CD4-positive, alpha-beta T cell treated with Interleukin-1 beta for 1 hour (primary cell): ENCODE results near the gene TSPAN33.
"Not testable (repeated sequence)": the region's sequence is repeated elsewhere in the genome, so short reads cannot be mapped to it uniquely, and the experiment has no call there.

Source experiments
- DNase-seq, 2 donors: peaks; one replicate each; pipeline ENCODE4 v3.0.0-alpha.2; 2020 to 2022

Gene TSPAN33

GRCh38 chr7:129170441-129171021 lies 26.0 kb downstream of the TSPAN33 start:
- DNase-seq: no peak

GRCh38 chr7:129173861-129174260 lies 29.4 kb downstream of the TSPAN33 start:
- DNase-seq: not testable (repeated sequence)

DNA sequence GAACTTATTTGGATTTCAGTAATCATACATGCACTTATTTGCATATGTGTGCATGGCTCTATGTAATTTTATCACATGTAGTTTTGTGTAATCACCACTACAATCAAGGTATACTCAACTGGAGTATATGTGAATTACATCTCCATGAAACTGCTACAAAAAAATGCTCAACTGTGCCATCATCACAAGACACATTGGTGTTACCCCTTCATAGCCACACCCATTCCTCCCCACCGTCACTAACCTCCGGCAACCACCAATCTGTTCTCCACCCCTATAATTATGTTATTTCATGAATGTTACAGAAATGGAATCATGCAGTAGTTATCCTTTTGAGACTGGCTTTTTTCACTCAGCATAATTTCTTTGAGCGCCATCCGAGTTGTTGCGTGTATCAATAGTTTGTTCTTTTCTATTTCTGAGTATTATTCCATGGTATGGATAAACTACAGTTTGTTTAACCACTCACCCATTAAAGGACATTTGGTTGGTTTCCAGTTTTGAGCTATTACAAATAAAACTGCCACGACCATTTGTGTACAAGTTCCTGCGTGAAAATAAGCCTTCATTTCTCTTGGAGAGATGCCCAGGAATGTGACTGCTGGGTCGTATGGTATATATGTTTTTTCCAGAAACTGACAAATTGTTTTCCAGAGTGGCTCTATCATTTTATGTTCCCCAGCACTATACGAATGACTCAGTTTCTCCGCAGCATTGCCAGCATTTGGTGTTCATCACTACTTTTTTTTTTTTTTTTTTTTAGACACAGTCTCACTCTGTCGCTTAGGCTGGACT lies 32.6 kb downstream of the TSPAN33 start:
- no peak for DNase-seq

GRCh38 chr7:129184981-129185670 lies 40.6 kb downstream of the TSPAN33 start:
- DNase-seq: no peak

DNA sequence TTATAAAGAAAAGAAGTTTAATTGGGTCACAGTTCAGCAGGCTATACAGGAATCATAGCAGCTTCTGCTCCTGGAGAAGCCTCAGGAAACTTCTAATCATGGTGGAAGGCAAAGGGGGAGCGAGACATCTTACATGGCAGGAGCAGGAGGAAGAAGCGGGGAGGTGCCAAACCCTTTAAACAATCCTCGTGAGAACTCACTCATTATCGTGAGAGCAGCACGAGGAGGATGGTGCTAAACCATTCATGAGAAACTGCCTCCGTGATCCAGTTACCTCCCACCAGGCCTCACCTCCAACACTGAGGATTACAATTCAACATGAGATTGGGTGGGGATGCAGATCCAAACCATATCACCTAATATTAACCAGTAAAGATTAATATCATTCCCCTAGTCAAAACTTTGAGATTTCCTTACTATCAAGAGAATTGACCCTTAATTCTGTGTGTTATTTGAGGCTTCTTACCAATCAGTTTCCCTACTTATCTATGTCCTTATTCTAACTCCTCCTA lies 42.3 kb downstream of the TSPAN33 start:
- DNase-seq: no peak

DNA sequence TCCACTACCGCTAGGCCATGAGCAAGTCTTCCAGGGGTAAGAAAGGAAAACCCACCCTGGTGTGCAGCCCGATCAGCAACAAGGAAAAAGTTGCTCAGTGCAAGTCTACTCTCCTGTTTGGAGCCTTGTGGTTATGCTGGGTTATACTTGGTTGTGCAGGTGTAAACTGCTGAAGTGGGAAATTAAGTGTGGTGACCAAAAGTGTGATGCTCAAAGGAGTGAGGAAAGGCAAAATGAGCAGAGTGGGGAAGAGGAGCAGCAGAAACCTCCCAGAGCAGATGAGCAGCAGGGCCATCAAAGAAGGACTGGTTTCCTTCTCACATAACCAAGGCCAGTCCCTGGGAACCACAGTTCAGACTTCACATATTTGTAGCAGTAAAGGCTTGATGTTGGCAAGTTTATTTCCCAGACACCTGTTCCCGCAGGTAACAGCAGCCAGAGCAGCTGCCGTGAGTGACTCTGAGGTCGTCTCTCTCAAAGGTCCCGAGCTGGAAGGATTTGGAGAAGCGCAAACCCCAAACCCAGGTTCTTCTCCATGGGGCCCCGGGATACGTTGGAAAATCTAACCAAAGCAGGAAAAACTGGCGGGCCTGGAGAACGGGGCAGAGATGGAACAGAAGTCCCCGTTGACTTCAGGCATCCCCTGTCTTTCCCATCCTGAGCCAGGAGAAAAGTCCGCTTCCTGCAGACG lies 43.3 kb downstream of the TSPAN33 start:
- no peak for DNase-seq

GRCh38 chr7:129188372-129188891 lies 43.9 kb downstream of the TSPAN33 start, which contains the start of gene SMO:
Gene SMO, plus strand, starts transcription at chr7:129188633. Its CDS starts 519 bp downstream, at chr7:129189152.
- DNase-seq: no peak

DNA sequence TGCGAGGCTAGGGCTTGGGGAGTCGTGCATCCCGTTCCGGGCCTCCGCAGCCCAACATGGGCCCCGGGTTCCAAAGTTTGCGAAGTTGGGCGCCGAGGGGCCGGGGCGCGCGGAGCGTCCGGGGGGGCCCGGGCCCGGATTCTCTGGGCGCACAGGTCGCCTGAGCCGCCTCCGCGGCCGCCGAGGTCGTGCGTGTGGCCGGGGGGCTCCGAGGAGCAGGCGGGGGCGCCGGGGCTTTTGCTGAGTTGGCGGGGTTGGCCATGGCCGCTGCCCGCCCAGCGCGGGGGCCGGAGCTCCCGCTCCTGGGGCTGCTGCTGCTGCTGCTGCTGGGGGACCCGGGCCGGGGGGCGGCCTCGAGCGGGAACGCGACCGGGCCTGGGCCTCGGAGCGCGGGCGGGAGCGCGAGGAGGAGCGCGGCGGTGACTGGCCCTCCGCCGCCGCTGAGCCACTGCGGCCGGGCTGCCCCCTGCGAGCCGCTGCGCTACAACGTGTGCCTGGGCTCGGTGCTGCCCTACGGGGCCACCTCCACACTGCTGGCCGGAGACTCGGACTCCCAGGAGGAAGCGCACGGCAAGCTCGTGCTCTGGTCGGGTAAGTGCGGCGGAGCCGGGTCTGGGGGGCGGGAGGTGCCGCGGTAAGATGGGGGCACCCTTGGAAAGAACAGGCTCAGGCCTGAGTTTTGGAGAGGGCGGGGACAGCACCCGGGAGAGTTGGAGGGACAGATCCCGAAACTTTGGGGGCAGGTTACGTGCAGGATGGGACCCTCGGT lies 44.6 kb downstream of the TSPAN33 start:
- DNase-seq: no peak

DNA sequence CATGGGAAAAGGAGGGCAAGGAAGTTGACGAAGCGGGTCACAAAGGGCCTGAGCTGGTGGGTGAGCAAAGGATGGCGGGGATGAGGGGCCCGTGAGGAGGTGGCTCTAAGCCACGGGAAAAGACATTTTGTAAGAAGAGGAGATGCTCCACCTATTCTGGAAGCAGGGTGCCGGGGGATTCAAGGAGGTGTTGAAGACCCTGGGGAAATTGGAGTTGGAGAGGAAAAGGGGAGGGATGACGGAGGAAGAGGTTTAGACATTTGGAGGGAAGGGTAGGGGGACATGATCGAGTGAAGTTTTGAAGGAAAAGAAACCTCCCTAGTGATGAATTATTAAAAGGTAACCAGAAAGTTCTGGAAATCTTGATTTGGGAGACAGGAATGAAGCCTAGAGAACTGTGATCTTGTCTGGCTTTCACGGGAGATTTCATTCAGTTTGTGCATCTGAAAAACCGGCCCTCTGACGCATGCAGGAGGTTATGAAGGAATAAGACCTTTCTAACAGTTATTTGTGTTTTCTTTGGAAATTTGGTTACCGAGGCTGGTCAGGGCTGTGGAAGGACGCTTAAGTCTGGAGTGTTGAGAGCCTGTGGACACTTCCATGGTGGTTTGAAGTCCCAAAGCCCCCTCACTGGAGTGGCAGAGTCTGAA lies 45.3 kb downstream of the TSPAN33 start:
- DNase-seq: no peak

DNA sequence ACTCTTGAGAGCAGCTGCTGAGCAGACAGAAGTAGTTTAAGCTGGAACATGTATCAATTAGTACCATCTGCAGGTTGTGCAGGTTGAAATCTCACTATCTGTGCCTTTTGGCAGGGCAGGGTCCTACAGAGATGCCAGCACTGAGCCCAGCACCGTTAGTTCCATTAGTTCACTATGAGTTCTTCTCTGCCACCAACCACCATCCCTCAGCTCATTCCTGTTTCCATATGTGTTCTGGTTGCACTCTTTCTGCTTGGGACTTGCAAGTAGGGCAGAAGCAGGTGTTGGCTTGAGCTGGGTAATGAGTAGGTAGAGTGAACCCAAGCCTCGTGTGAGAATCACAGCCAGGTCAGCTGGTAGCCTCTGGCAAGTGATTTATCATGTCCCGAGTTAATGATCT lies 46.8 kb downstream of the TSPAN33 start:
- no peak for DNase-seq

DNA sequence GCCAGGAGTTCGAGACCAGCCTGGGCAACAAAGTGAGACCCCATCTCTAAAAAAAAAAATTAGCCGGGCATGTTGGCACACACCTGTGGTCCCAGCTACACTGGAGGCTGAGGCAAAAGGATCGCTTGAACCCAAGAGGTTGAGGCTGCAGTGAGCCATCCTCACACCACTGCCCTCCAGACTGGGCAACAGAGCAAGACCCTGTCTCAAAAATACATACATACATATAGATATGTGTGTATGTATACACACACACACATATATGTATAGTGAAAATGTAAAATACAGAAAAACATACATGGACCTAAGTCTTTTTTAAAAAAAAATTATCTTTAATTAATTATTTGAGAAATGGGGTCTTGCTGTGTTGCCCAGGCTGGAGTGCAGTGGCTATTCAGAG lies 49.4 kb downstream of the TSPAN33 start:
- DNase-seq: no peak

- DNase-seq: no peak
These were observed 53.3 kb downstream of the TSPAN33 start for GRCh38 chr7:129197771-129198170.

- no peak for DNase-seq
These were observed 54.9 kb downstream of the TSPAN33 start for GRCh38 chr7:129199406-129199805.

- no peak for DNase-seq
These were observed 57.7 kb downstream of the TSPAN33 start for GRCh38 chr7:129202058-129202777.

GRCh38 chr7:129203050-129203741 lies 58.7 kb downstream of the TSPAN33 start:
- no peak for DNase-seq

DNA sequence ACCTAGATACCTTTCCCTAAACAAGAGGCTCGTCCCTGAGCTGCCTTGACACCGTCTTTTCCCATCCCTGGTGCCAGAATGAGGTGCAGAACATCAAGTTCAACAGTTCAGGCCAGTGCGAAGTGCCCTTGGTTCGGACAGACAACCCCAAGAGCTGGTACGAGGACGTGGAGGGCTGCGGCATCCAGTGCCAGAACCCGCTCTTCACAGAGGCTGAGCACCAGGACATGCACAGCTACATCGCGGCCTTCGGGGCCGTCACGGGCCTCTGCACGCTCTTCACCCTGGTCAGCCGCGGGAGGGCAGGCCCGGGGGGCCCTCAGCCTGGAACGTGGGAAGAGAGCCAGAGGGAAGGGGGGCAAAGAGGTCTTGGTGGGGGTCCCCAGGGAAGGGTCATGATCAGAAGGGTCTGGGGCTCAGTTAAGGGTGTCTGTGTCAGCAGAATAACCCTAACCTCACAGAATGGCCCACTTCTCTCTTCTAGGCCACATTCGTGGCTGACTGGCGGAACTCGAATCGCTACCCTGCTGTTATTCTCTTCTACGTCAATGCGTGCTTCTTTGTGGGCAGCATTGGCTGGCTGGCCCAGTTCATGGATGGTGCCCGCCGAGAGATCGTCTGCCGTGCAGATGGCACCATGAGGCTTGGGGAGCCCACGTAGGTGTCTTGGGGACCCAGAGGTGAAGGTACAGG lies 60.8 kb downstream of the TSPAN33 start:
- no peak for DNase-seq

GRCh38 chr7:129205987-129206785 lies 61.7 kb downstream of the TSPAN33 start:
- DNase-seq: no peak

DNA sequence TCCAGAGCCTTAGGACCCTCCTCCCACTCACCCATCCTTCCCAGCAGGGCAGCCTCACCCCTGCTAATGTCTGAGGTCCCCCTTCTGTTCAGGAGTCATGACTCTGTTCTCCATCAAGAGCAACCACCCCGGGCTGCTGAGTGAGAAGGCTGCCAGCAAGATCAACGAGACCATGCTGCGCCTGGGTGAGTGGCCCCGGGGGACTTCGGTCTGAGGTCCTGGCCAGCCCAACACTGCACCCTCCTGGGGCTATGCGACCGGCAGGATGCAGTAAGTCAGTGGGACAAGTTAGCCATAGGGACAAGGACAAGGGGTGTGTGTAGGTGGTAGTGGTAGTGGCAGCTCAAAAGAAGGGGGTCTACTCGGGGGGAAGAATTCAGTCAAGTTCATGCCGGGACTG lies 64.2 kb downstream of the TSPAN33 start:
- no peak for DNase-seq
